Measurements from ENCODE around the gene ZSCAN23.

GRCh38 chr6:28486533-28486932 is 43.2 kb upstream of the ZSCAN23 start:
- TF ChIP-seq REST (IDR thresholded peaks at IDR 0.05; ENCODE audit: insufficient replicate concordance, low read depth), result no peak
- no peak for TF ChIP-seq POLR2AphosphoS5 (IDR thresholded peaks at IDR 0.05; ENCODE audit: low read depth)
- no peak for TF ChIP-seq CTCF (IDR thresholded peaks at IDR 0.05; ENCODE audit: insufficient read depth, low read length)
- TF ChIP-seq GABPA (IDR thresholded peaks at IDR 0.05; ENCODE audit: low read depth), result no peak
- no peak for TF ChIP-seq SPI1 (IDR thresholded peaks at IDR 0.05; ENCODE audit: borderline replicate concordance, low read depth)

Measured in HL-60 (cell line).